Ovary (tissue), 3 donors: ENCODE data around the gene OR2F2.

Experiments
- CTCF ChIP-seq, 3 donors: fragments of 450-650 bp in 2 of 3; fragments of 200-600 bp in 1 of 3; IDR thresholded peaks; one replicate each; pipeline versions ENCODE4 v1.5.1 to v1.8.0; 2016 to 2022; ENCODE audit warnings: antibody characterized with exemption in 3 of 3, mild to moderate bottlenecking in 1 of 3
- EP300 ChIP-seq: sonication (generic); formaldehyde crosslinking; IDR thresholded peaks from one replicate; pipeline ENCODE4 v1.6.1; 2017; ENCODE audit warnings: antibody characterized with exemption
- donor health status: DM: no; HTN: no; CAD: no.

GRCh38 chr7:143898810-143899209, 36.2 kb upstream of the OR2F2 start:
- TF ChIP-seq CTCF (IDR thresholded peaks at IDR 0.05) (no peak), EP300 (no peak)
